LNCaP clone FGC (cell line): ENCODE data around the gene SCN3A.

Source experiments
- DNase-seq: peaks from one replicate; pipeline ENCODE4 v3.0.0-alpha.2; 2011; ENCODE audit warnings: low read depth
- H3K4me3 ChIP-seq: 2 replicates; pipeline ENCODE4 v1.5.1; 2011; ENCODE audit warnings: mild to moderate bottlenecking, low read depth, low read length, control low read depth
- TF ChIP-seq, protein P1 (sequence below): IDR thresholded peaks from 2 replicates; pipeline ENCODE4 v1.5.1; 2012; ENCODE audit warnings: mild to moderate bottlenecking; ENCODE audit not compliant: control insufficient read depth, insufficient read depth; ENCODE audit errors: extremely low read depth

The SCN3A gene

DNA sequence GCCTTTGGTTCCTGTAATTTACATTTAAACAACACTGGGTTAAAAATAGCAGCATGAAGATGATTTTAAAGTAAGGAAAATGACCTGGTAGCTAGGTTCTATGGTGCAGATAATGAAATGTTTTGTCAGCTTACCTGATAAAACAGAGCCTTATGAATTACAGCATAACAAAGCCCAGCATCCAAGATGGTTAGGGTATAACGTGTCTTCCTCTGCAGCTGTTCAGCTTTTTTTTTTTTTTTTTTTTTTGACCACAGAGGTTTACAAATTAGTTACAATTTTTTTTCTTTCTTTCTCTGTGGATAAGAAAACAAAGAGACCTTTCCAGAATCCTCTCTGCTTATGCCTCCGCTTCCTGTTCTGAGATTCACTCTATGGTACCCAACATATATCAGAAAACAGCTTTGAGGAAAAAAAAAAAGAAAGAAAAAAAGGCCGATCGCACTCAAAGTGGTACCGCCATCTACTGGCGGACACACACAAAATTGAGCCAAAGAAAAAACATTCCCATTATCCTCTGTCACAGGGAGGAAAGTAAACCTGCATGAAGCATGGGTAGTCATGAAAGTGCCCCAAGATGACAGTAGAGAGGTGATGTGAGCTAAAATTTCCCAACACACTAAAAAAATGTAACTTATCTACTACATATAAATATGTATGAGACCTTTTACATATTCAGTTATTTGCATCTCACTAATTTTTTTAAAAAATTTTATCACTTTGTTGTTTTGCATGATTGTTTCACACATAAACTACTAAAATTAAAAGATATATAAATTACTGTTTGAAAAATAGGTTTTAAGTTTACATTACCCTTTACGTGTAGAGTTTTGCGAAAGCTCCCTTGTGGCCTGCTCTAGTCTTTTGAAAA is at the start of gene SCN3A:
TSS of gene SCN3A (minus strand) at position 362 of the 871 bp plus-strand sequence. CDS start 27,656 bp downstream, outside the sequence.
- TF ChIP-seq, protein P1, sequence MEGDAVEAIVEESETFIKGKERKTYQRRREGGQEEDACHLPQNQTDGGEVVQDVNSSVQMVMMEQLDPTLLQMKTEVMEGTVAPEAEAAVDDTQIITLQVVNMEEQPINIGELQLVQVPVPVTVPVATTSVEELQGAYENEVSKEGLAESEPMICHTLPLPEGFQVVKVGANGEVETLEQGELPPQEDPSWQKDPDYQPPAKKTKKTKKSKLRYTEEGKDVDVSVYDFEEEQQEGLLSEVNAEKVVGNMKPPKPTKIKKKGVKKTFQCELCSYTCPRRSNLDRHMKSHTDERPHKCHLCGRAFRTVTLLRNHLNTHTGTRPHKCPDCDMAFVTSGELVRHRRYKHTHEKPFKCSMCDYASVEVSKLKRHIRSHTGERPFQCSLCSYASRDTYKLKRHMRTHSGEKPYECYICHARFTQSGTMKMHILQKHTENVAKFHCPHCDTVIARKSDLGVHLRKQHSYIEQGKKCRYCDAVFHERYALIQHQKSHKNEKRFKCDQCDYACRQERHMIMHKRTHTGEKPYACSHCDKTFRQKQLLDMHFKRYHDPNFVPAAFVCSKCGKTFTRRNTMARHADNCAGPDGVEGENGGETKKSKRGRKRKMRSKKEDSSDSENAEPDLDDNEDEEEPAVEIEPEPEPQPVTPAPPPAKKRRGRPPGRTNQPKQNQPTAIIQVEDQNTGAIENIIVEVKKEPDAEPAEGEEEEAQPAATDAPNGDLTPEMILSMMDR, result peak; percentile 73
- DNase-seq, result no peak
- H3K4me3 ChIP-seq, result no peak within 1 kb of the TSS

DNA sequence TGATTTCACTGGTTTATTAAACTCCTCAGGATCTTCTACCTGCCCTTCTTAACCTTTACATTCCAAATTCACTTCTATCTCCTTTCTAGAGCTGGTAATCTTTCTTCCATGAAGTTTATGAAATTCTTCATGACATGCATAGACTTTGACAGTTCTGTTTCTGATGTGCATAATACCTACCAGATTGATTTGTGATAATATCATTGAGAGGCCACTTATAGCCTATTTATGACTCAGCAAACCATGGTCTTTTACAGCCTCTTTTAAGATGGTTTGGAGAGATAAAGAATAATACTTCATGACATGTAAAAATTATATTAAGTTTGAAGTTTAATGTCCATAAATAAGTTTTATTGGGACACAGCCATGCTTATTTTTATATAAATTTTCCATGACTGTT is 49.3 kb upstream of the SCN3A start:
- TF ChIP-seq, protein P1, result no peak
- no peak overlapping the region for H3K4me3 ChIP-seq
- DNase-seq, result no peak

DNA sequence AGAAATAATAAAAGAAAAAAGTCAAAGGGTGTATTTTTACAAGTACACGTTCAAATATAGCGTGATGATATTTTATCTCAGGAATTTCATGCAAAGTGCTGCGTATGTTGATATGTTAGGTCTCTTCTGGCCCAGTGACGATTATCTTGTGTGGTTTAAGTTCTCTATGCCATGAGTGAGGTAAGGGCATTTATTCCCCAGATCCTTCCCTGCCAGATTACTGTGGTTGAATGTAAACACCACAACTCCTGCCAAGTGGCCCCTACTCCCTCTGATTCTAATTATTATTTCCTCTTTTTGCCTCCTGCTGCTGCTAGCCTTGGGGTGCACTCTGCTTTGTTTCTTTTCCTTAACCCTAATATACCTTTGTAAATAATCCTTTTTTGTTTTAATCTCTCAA is 47.5 kb upstream of the SCN3A start:
- no peak for DNase-seq
- TF ChIP-seq, protein P1, result no peak

DNA sequence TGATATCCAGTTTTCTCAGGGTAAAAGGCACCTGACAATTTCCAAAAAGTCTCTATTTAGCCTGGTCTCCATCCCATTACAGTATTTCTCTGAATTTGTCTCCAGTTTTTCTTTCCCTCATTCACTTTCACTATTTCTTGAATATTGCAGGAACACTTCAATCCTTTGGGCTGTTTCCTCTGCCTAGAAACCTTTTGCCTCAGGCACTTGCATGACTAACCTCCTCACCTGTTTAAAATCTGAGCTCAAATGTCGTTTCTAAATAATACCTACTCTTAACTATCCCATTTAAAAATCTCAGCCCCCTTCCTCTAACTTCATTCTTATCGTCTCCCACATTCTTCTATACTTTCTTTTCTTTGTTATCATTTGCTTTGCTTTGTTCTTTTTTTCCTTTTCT is 44.4 kb upstream of the SCN3A start:
- H3K4me3 ChIP-seq, result no peak overlapping the region
- no peak for DNase-seq
- TF ChIP-seq, protein P1, result no peak

More for the DNA sequence above, 47.5 kb upstream of the SCN3A start:
- H3K4me3 ChIP-seq, result no peak overlapping the region

DNA sequence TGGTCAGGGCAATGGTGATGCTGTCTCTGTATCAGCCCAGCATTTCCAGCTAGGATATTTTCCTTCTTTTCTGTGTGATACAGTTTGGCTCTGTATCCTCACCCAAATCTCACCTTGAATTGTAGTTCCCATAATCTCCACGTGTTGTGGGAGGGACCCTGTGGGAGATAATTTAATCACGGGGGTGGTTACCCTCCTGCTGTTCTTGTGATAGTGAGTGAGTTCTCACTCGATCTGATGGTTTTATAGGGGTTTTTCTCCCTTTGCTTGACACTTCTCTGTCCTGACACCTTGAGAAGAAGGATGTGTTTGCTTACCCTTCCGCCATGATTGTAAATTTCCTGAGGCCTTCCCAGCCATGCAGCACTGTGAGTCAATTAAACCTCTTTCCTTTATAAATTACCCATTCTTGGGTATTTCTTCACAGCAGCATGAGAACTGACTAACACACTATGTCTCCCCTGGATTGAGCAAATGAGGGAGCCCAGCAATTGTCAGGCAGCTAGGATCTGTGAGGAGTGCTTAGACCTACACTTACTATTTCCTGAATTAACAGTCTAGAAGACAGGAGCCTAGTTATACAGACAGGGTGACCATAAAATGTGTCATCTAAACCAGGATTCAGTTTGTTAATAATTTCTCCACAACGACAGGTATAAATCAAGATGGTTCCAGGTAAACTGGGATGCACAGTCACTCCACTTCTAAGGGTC is 41.4 kb upstream of the SCN3A start:
- TF ChIP-seq, protein P1, result no peak
- DNase-seq, result no peak
- H3K4me3 ChIP-seq, result no peak overlapping the region

DNA sequence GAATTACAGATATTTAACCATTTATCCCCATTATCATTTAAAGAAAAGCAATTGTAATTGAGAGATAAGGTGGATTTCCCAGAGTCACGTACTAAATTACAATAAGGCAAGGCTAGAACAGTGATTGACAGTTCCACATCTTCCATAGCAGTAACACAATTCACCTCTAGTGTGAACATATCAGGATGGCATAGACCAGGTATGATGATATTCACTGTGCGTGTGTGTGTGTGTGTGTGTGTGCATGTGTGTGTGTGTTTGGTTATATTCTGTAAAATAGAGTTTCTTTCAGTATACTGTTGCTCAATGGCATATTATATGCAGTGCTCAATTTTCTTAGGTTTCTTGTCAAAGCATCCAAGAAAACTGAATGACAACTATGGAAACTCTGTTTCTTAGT is 37.1 kb upstream of the SCN3A start:
- H3K4me3 ChIP-seq, result no peak overlapping the region
- TF ChIP-seq, protein P1, result no peak
- no peak for DNase-seq
